RWPE2 (cell line): ENCODE measurements around the gene PPDPF.

Source experiments
- ATAC-seq: fragments of 200-7000 bp; cut with Tn5 transposase; 3 replicates; pipeline ENCODE4 v1.9.1; 2021; ENCODE audit warnings: low read depth
- DNase-seq: peaks from one replicate; pipeline ENCODE4 v3.0.0-alpha.2; 2020; ENCODE audit warnings: low spot score
- H3K27ac ChIP-seq: fragments of 450-650 bp; 2 replicates; pipeline ENCODE4 v1.5.1; 2017; ENCODE audit warnings: mild to moderate bottlenecking; ENCODE audit not compliant: poor library complexity, severe bottlenecking
- H3K27me3 ChIP-seq: fragments of 250-450 bp; sonication (Bioruptor Pico); 2 replicates; pipeline ENCODE4 v1.5.1; 2021; ENCODE audit warnings: mild to moderate bottlenecking, moderate library complexity; ENCODE audit not compliant: insufficient read depth, poor library complexity, severe bottlenecking
- H3K36me3 ChIP-seq: fragments of 250-450 bp; sonication (Bioruptor Pico); 2 replicates; pipeline ENCODE4 v1.5.1; 2020; ENCODE audit warnings: low read depth, mild to moderate bottlenecking, moderate library complexity
- H3K4me1 ChIP-seq: fragments of 250-450 bp; sonication (Bioruptor Pico); 2 replicates; pipeline ENCODE4 v1.5.1; 2021; ENCODE audit warnings: mild to moderate bottlenecking, moderate library complexity; ENCODE audit not compliant: insufficient read depth, poor library complexity, severe bottlenecking
- H3K4me3 ChIP-seq: fragments of 250-450 bp; sonication (Bioruptor Pico); 2 replicates; pipeline ENCODE4 v1.5.1; 2021; ENCODE audit warnings: mild to moderate bottlenecking, moderate library complexity; ENCODE audit not compliant: severe bottlenecking
- H3K9me3 ChIP-seq: fragments of 250-450 bp; sonication (Bioruptor Pico); 2 replicates; pipeline ENCODE4 v1.5.1; 2021; ENCODE audit warnings: mild to moderate bottlenecking, moderate library complexity; ENCODE audit not compliant: severe bottlenecking
- TF ChIP-seq, protein P1 (sequence below): fragments of 450-650 bp; IDR thresholded peaks from one replicate; pipeline ENCODE4 v1.5.1; 2017; ENCODE audit warnings: mild to moderate bottlenecking, moderate library complexity; ENCODE audit not compliant: poor library complexity, severe bottlenecking

Gene PPDPF

DNA sequence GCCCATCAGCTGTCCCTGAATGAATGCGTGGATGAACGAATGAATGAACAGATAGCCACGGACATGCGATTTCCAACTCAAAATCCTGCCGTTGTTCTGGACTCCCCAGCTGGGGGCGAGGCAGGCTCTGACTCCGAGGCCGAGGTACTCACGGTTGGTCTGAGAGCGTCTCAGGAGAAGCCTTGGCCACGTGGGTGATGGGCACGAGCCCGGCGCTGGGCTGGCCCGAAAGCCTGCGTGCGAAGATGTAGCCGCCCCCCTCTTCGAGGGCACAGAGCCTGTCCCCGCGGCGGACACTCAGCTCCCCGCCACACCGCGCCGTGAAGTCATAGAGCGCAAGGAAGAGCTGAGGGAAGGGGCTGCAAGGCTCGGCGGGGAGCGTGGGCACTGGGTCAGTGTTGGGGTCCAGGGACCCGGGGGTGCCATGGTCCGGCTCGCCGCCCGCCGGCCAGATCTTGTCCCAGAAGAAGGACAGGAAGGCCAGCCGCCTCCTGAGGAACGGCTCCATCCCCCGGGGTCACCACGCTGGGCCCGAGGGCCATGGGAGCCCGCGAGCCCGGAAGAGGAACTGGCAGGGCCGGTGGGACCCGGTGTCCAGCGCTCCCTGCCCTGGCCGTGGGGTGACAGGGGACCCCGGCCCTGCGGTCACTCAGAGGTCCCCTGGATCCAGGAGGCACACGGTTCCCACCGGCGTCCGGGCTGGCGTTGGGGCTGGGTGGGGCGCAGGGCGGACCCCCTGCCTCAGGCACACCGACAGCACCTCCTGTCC lies 26.6 kb downstream of the PPDPF start:
- H3K27ac ChIP-seq: no peak overlapping the region
- H3K4me1 ChIP-seq: peaks cover 19% of the 10 kb centered on the region

DNA sequence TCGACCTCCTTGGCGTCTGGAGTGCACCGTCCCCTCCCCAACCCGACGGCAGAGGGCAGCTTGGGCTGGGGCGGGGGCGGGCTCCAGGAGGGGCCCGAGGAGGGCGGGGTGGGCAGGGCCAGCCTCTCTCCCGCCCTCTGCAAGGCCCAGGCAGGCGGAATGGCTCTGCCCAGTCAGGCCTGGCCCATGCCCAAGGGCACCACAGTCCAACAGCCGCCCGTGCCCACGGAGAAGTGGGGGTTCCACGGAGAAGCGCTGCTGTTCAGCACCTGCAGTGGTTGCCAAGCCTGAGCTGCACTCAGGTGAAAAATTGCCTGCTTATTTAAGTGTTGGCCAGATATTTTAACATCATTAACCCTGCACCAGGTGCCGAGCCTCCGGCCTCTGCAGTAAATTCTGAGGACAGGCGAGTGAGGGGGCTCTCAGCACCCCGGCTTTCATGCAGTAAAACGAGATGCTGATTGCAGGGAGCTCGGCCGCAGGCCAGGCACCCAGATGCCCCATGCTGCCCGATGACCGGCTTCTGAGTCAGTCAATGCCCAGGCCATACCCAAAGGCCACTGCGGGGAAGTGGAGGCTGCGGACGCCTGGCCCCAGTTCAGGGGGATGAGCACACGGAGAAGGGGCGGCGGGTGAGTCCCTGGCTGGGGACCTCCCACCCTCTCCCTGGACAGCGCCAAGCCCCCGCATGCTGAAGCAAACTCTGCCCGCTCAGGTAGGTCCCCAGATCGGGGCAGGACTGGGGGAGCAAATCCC lies 27.3 kb downstream of the PPDPF start, which contains the start of gene SRMS:
TSS of gene SRMS (minus strand) at position 25 of the 756 bp plus-strand sequence. CDS start 286 bp downstream, outside the sequence.
- Histone ChIP-seq H3K9me3 (no peaks in the 10 kb centered on the region), H3K36me3 (no peaks in the 10 kb centered on the region), H3K27ac (no peak within 1 kb of the TSS), H3K4me1 (peaks cover 25% of the 10 kb centered on the region), H3K4me3 (no peak within 1 kb of the TSS), H3K27me3 (no peaks in the 10 kb centered on the region)
- TF ChIP-seq, protein P1, sequence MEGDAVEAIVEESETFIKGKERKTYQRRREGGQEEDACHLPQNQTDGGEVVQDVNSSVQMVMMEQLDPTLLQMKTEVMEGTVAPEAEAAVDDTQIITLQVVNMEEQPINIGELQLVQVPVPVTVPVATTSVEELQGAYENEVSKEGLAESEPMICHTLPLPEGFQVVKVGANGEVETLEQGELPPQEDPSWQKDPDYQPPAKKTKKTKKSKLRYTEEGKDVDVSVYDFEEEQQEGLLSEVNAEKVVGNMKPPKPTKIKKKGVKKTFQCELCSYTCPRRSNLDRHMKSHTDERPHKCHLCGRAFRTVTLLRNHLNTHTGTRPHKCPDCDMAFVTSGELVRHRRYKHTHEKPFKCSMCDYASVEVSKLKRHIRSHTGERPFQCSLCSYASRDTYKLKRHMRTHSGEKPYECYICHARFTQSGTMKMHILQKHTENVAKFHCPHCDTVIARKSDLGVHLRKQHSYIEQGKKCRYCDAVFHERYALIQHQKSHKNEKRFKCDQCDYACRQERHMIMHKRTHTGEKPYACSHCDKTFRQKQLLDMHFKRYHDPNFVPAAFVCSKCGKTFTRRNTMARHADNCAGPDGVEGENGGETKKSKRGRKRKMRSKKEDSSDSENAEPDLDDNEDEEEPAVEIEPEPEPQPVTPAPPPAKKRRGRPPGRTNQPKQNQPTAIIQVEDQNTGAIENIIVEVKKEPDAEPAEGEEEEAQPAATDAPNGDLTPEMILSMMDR: no peak
- DNase-seq (peak; percentile 83), ATAC-seq (0 out of 3 replicates have a peak, but pooled peaks have one; percentile 3)

More for the DNA sequence above, 26.6 kb downstream of the PPDPF start:
- no peaks in the 10 kb centered on the region for H3K36me3 ChIP-seq
- H3K9me3 ChIP-seq: no peaks in the 10 kb centered on the region
- no peaks in the 10 kb centered on the region for H3K27me3 ChIP-seq
- peak; percentile 88 for DNase-seq
- H3K4me3 ChIP-seq: no peak overlapping the region
- ATAC-seq: no peak
- TF ChIP-seq, protein P1: no peak

DNA sequence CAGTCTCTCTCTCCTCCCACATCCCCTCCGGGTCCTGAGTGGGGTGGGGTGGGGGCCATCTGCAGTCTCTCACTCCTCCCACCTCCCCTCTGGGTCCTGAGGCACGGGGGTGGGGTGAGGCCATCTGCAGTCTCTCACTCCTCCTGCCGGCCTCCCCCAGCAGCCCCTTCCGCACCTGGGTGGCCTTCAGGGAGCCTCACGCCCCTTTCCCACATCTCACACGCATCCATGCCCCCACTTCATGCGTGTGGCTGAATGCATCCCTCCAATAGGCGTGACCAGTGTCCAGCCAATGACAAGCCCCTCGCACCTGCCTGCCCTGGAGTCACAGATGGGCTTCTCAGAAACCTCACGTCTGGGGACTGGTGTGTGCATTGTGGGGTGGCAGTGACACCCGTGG lies 28.0 kb downstream of the PPDPF start:
- DNase-seq (peak; percentile 81), ATAC-seq (no peak)
- H3K4me1 ChIP-seq: peaks cover 28% of the 10 kb centered on the region
- no peaks in the 10 kb centered on the region for H3K27me3 ChIP-seq
- TF ChIP-seq, protein P1: no peak
- H3K4me3 ChIP-seq: no peak overlapping the region
- no peaks in the 10 kb centered on the region for H3K9me3 ChIP-seq
- H3K36me3 ChIP-seq: no peaks in the 10 kb centered on the region
- no peak overlapping the region for H3K27ac ChIP-seq

DNA sequence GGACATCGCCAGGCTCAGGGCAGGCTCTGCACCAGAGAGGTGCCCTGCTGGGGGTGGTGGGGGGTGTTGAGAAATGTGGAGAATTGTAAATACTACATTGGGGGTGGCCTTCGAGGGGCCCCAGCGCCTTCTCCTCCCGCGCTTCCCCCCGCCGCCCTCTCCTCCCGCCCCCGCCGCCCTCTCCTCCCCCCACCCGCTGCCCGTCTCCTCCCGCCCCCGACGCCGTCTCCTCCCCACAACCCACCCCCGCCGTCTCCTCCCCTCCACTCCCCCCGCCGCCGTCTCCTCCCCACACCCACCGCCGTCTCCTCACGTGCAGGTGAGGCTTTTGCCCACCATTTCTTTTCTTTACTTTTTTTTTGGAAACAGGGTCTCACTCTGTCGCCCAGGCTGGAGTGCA lies 28.5 kb downstream of the PPDPF start:
- ATAC-seq: no peak
- peaks cover 28% of the 10 kb centered on the region for H3K4me1 ChIP-seq
- no peaks in the 10 kb centered on the region for H3K27me3 ChIP-seq
- H3K4me3 ChIP-seq: no peak overlapping the region
- H3K36me3 ChIP-seq: no peaks in the 10 kb centered on the region
- no peak overlapping the region for H3K27ac ChIP-seq
- TF ChIP-seq, protein P1: no peak
- H3K9me3 ChIP-seq: no peaks in the 10 kb centered on the region
- no peak for DNase-seq
